ENCODE data around the gene PAPOLA.
"Not testable (repeated sequence)": the region's sequence is repeated elsewhere in the genome, so short reads cannot be mapped to it uniquely, and the experiment has no call there.

The PAPOLA gene

DNA sequence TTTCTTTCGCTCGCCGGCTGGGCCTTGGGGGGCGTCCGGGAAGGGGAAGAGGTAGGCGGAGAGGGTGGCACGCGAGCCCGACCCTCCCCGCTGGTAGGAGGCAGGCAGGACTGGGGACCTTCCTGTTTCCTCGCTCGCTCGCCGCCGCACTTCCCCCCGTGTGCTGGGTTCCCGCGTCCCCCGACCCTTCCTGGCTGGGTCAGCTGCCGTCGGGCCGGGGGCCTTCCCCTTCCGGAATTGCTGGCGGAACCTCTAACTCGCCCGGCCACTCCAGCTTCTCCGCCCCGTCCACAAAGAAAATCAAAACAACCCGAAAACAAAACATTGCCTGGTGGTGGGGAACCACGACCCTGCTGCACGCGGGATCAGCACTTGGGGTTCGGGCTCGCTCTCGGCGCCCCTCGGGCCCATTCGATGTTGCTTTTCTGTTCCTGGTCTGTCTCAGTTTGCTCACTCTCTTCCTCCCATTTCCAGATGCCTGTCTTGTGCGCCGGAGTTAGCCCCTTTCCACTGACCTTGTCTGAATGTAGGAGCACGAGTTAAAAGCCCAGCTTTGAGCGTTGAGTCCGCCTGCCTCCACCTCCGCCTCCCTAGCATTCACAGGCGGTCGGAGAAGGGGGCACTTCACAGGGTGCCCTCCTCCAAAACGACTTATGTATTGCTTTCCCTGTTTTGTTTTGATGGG, 581 bp downstream of the PAPOLA start:
- DNase-seq (ENCODE audit: low spot score) = peak; percentile 57

DNA sequence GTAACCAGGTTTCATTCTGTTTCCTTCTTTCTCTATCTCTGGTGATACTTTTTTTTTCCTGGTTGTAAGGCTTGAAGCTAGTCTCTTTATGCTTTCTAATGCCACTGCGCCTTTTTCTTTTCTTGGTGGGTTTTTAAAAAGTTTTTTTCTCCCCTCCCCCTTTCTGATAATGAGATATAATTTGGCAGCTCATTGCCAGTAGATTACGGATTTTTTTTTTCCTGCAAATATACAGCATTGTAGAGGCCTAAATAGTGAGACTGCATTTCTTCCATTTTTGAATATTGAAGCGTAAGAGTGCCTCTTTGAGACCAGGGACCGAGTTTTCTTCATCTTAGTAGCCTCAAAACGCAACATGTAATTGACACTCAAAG, 1.1 kb downstream of the PAPOLA start:
- DNase-seq (ENCODE audit: low spot score) = no peak

- not testable (repeated sequence) for DNase-seq (ENCODE audit: low spot score)
These were observed 2.2 kb downstream of the PAPOLA start for GRCh38 chr14:96504353-96504752.

DNA sequence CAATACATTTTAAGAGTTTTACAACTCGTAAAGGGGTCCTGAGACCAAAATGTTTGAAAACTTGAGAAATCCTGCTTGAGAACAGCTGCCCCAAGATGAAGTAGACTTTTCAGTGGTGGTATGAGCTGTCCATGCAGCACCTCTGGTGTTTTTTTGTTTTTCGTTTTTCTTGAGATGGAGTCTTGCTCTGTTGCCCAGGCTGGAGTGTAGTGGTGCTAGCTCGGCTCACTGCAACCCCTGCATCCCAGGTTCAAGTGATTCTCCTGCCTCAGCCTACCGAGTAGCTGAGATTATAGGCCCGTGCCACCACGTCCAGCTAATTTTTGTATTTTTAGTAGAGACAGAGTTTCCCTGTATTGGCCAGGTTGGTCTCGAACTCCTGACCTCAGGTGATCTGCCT, 5.5 kb downstream of the PAPOLA start:
- no peak for DNase-seq (ENCODE audit: low spot score)

DNA sequence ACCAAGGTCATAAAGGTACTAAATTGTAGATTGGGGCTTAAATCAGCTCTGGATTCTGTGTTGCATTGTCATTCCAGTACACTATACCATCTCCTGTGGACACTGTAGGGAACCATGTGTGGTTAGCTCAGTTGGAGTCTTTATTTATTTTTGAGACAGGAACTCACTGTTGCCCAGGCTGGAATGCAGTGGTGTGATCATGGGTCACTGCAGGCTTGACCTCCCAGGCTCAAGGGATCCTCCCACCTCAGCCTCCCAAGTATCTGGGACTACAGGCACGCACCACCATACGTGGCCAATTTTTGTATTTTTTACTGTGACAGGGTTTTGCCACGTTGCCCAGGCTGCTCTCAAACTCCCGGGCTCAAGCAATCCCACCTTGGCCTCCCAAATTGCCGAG, 6.7 kb downstream of the PAPOLA start:
- DNase-seq (ENCODE audit: low spot score) = no peak

- DNase-seq (ENCODE audit: low spot score) = no peak
These were observed 7.4 kb downstream of the PAPOLA start for GRCh38 chr14:96509457-96510090.

- DNase-seq (ENCODE audit: low spot score) = no peak
These were observed 9.0 kb downstream of the PAPOLA start for GRCh38 chr14:96511146-96511545.

DNA sequence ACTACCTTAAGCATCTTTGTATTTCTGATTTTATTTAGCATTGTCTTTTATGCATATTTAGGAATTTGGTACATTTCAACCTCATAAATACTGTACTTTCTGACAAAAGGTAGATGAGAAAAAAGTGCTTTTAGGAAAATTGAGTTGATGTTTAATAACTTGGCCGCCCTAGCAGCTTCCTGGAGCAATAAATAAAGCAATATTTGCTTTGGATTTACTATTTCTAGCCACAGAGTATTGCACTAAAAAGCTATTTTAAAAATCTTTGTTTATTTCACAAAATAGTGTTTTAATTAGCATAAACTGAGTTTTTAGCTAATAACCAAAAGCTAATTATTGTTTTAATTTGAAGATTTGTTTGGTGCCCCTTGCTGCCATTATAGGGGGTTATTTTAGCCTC, 9.5 kb downstream of the PAPOLA start:
- DNase-seq (ENCODE audit: low spot score) = no peak

DNA sequence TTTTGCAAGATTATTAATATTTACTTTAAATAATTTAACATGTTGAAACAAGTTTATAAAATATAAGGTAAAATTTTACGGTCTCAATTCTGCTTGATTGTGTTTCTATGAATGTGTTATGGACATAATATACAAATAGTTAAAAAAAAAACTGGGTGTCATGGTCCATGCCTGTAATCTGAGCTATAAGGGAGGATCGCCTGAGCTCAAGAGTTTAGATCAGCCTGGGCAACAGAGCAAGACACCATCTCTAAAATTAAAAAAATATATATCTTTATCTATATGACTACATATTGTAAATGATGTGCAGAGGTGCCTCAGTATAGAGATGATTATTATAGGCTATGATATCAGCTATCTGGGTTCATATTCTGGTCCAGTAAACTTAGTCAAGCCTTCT, 9.9 kb downstream of the PAPOLA start:
- no peak for DNase-seq (ENCODE audit: low spot score)

GRCh38 chr14:96512602-96513397, 10.6 kb downstream of the PAPOLA start:
- DNase-seq (ENCODE audit: low spot score) = no peak

GRCh38 chr14:96514694-96515093, 12.5 kb downstream of the PAPOLA start:
- no peak for DNase-seq (ENCODE audit: low spot score)

- no peak for DNase-seq (ENCODE audit: low spot score)
These were observed 13.5 kb downstream of the PAPOLA start for GRCh38 chr14:96515731-96516130.

GRCh38 chr14:96516351-96516750, 14.2 kb downstream of the PAPOLA start:
- no peak for DNase-seq (ENCODE audit: low spot score)

DNA sequence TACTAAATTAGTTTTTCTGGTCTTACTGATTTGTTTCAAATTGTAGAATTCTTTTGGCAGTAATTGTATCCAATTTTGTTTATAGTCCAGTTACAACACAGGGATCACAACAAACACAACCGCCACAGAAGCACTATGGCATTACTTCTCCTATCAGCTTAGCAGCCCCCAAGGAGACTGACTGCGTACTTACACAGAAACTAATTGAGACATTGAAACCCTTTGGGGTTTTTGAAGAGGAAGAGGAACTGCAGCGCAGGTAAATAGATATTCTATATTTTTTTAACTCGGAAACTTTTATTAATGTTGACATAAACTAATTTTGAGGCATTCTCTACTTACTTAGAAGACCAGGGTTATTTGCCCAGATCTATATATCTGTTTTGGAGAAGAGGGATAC, 17.8 kb downstream of the PAPOLA start:
- no peak for DNase-seq (ENCODE audit: low spot score)

DNA sequence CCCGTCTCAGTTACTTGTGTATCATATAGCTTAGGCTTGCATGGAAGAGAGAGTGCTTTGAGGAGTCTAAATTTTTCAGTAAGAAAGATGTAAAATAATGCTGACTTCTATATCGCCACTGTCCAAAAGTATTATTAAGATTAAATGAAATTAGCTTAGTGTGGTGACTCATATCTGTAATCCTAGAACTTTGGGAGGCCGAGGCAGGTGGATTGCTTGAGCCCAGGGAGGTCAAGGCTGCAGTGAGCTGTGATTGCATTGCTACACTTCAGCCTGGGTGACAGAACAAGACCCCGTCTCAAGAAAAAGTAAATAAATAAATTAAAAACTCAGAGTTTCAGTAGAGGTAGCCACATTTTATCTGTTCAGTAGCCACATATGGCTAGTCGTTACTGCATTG, 23.3 kb downstream of the PAPOLA start:
- no peak for DNase-seq (ENCODE audit: low spot score)

DNA sequence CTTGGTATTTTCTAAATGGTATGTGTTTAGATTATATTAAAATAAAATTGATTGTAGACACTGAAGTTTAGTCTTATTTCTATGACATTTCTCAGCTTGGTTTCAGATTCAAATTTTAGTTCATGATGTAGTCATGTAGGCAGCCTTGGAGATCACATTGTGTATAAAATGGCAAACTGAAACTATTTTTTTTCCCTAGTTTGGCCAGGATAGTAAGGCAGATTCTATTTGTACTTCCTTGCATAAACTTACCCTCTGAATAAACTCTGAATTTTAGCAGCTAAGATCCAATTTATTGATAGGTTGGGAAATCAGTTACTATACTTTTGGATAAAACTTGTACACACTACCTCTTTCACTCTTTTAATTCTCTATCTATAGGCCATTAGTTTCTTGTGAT, 30.4 kb downstream of the PAPOLA start:
- DNase-seq (ENCODE audit: low spot score) = no peak

- no peak for DNase-seq (ENCODE audit: low spot score)
These were observed 34.6 kb downstream of the PAPOLA start for GRCh38 chr14:96536807-96537206.

DNA sequence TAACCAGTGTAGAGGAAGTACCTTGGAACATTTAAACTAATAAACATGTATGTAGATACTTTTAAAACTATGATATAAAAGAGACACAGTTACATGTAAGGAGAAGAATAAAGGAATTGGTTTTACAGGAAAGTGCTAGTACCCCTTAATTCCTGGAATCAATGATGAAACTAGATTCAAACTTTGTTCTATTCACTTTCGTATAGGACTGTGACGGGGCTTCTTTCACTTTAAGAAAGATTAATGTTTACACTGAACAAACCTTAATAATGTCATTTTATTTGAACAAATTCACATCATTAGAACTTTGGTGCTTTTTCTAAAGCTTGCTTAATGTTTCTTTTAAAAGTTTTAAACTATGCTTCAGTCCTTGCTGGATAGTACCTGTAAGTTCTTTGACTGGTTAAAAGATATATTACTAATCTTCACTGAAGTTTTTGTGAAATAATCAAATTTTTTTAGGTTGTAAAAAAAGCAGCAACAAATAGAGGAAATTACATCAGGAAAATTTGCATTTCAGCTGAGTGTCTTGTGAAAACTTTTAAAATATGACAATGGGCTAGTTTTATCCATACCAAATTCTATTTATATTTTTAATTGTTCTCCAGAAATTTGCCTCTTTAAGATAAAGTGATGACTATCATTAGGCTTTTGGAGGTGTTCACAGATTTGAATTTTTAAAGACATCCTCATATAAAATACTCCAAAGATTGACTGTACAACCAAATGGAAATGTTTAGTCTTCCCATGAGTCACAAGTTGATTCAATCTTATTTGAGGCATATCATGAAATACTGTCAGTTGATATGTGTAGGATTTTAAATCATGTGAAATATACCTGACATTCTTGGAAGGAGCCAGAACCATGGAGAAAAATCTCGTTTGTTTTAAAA, 36.2 kb downstream of the PAPOLA start:
- no peak for DNase-seq (ENCODE audit: low spot score)

DNA sequence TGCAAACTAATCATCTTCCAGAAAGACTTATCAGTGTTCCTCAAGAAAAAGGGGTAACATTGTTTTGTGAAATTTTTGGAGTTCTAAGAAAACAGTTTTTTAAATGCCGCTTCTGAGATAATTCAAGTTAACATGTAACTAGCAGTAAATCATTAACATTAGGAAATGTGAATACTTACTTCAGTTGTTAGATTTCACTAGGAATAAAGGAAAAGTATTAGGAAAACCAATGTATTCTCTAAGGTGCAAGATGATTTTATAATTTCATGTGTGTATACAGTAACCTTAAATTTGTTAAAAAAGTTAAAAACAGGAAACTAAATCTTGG, 36.8 kb downstream of the PAPOLA start:
- no peak for DNase-seq (ENCODE audit: low spot score)

DNA sequence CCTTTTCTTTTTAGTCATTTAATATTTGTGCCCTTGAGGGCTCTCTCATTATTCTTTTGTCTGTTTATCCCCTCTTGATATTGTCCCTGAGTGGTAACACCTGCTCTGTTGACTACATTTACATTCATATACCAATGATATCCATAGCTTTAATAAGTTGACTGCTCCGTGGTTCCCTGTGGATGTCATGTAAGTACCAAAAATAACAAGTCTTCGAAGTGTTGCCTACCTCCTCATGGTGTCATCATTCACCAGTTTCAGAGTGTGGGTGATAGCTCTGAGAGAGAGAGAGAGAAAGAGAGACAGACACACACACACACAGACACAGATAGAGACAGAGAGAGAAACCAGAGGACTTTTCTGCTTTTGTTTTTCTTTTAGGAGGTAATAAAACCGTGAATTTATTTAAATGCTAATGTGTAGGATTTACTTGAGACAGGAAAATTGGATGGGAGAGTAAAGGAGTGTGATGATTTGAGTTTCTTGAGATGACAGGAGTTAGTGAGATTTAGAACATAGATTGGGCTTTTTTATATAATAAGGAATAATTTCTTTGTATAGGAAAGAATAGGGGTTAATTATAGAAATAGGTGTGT, 52.2 kb downstream of the PAPOLA start:
- no peak for DNase-seq (ENCODE audit: low spot score)

DNA sequence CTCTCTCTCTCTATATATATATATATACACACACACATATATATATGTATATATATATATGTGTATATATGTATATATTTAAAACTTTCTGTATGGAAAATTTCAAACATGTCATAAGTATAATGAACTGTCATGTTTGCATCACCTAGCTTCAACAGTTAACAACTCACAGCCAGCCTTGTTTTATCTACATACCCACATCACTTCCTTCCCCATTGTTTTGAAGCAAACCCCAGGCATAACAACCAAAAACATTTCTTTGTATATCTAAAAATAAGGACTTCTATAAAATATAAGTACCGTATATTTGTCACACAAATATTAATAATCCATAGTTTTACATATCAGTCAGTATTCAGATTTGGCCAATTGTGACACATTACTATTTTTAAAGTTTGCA, 57.4 kb downstream of the PAPOLA start:
- no peak for DNase-seq (ENCODE audit: low spot score)

DNA sequence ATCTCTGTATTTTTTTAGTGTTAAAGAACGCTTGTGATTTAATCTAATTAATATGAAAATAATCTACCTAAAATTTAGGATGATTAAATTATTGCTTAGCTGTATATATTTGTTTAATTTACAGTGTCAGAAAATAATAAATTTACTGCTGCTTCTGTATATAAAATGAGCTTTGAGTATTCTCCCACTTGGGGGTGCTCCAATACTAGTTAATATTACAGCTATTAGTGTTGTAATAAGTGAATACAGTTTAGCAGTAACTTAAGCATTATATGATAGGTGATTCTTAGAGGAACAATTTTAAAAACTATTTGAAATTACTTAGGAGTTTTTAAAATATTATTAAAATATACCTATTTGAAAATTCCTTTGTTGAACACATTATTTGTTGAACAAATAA, 62.2 kb downstream of the PAPOLA start:
- DNase-seq (ENCODE audit: low spot score) = no peak
